Subcutaneous abdominal adipose tissue (tissue), 5 donors: ENCODE results near the gene POU6F2.

Experiments
- H3K27ac ChIP-seq: one replicate; pipeline ENCODE4 v1.7.0; 2013; ENCODE audit warnings: low read depth, mild to moderate bottlenecking, inconsistent platforms, low read length, moderate library complexity
- H3K27me3 ChIP-seq, 5 donors: one replicate each; pipeline ENCODE4 v1.7.0; 2013; ENCODE audit warnings: low read length in 5 of 5, inconsistent platforms in 1 of 5; ENCODE audit not compliant: control insufficient read depth in 5 of 5, insufficient read depth in 4 of 5
- H3K36me3 ChIP-seq, 5 donors: one replicate each; pipeline ENCODE4 v1.7.0; 2013; ENCODE audit warnings: low read length in 5 of 5; ENCODE audit not compliant: control insufficient read depth in 5 of 5, insufficient read depth in 5 of 5
- H3K4me1 ChIP-seq, 5 donors: one replicate each; pipeline ENCODE4 v1.7.0; 2013; ENCODE audit warnings: low read length in 5 of 5, mild to moderate bottlenecking in 3 of 5, moderate library complexity in 1 of 5; ENCODE audit not compliant: control insufficient read depth in 5 of 5, insufficient read depth in 5 of 5
- H3K4me3 ChIP-seq, 5 donors: one replicate each; pipeline ENCODE4 v1.7.0; 2013; ENCODE audit warnings: low read length in 5 of 5, low read depth in 1 of 5
- H3K9ac ChIP-seq, 5 donors: one replicate each; pipeline ENCODE4 v1.7.0; 2013; ENCODE audit warnings: low read length in 5 of 5, mild to moderate bottlenecking in 4 of 5, moderate library complexity in 3 of 5
- H3K9me3 ChIP-seq, 5 donors: one replicate each; pipeline ENCODE4 v1.7.0; 2013; ENCODE audit warnings: low read length in 5 of 5; ENCODE audit not compliant: control insufficient read depth in 5 of 5
- donor health status: healthy.
- donor health status: healthy.
- donor health status: healthy.
- donor health status: healthy.
- donor health status: healthy.

POU6F2 gene

GRCh38 chr7:39017369-39017915 lies 39.7 kb downstream of the POU6F2 start:
- Histone ChIP-seq H3K4me1 (no peaks in the 10 kb centered on the region), H3K9me3 (peaks cover 0 to 1% (median 0%) of the 10 kb centered on the region in 5 donors), H3K27ac (no peak overlapping the region), H3K9ac (no peak overlapping the region), H3K36me3 (no peaks in the 10 kb centered on the region), H3K4me3 (no peak overlapping the region), H3K27me3 (no peaks in the 10 kb centered on the region)

- no peaks in the 10 kb centered on the region for H3K36me3 ChIP-seq
- H3K27ac ChIP-seq, result no peak overlapping the region
- no peak overlapping the region for H3K4me3 ChIP-seq
- peaks cover 0 to 5% (median 4%) of the 10 kb centered on the region in 5 donors for H3K9me3 ChIP-seq
- H3K27me3 ChIP-seq, result no peaks in the 10 kb centered on the region
- H3K4me1 ChIP-seq, result no peaks in the 10 kb centered on the region
- no peak overlapping the region for H3K9ac ChIP-seq
These were observed 45.1 kb downstream of the POU6F2 start for GRCh38 chr7:39022796-39023195.

DNA sequence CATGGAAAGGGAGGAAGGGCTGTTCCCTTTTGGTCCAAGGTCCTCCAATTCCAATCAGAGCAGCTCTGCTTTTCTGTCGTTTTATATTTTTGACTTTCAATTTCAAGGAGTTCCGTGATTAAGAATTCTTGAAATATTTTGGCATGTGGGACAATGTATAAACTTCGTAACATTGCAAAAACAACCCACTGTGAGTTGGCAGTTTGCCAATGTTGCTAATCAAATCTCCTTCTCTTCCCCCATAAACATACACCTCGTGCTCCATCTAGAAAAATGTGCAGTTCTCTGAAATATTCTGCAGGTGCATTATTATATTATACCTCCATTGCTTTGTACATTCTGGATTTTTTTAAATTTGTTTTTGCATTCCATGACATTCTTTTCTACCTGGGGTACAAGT lies 49.8 kb downstream of the POU6F2 start:
- H3K4me3 ChIP-seq, result no peak overlapping the region
- no peak overlapping the region for H3K9ac ChIP-seq
- no peaks in the 10 kb centered on the region for H3K4me1 ChIP-seq
- H3K27ac ChIP-seq, result no peak overlapping the region
- H3K27me3 ChIP-seq, result no peaks in the 10 kb centered on the region
- no peaks in the 10 kb centered on the region for H3K36me3 ChIP-seq
- peaks cover 0 to 5% (median 3%) of the 10 kb centered on the region in 5 donors for H3K9me3 ChIP-seq

GRCh38 chr7:39033885-39034624 lies 56.3 kb downstream of the POU6F2 start:
- Histone ChIP-seq H3K4me3 (no peak overlapping the region), H3K9ac (no peak overlapping the region), H3K36me3 (no peaks in the 10 kb centered on the region), H3K27me3 (no peaks in the 10 kb centered on the region), H3K27ac (no peak overlapping the region), H3K9me3 (no peaks in the 10 kb centered on the region), H3K4me1 (no peaks in the 10 kb centered on the region)

GRCh38 chr7:39035156-39035555 lies 57.4 kb downstream of the POU6F2 start:
- H3K4me3 ChIP-seq, result no peak overlapping the region
- no peaks in the 10 kb centered on the region for H3K27me3 ChIP-seq
- H3K9me3 ChIP-seq, result no peaks in the 10 kb centered on the region
- no peak overlapping the region for H3K27ac ChIP-seq
- H3K4me1 ChIP-seq, result no peaks in the 10 kb centered on the region
- H3K9ac ChIP-seq, result no peak overlapping the region
- H3K36me3 ChIP-seq, result no peaks in the 10 kb centered on the region

DNA sequence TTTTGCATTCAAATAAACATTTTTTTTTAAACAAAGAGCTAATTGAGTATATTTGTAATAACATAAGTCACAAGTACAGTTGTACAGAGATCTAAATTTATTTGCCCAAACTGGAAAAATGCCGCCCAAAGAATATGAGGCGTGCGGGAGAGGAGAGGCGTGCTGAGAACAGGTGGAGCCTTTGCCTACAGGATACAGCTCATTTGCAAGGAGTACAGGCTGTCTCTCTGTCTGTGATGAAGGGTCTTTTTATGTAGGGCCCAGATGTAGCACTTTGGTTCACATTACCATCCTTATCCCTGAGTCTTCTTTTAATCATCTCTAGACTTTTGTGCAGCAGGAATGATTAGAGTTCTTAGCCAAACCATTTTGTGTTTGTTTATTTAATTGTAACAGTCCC lies 58.2 kb downstream of the POU6F2 start:
- H3K4me3 ChIP-seq, result no peak overlapping the region
- H3K9me3 ChIP-seq, result no peaks in the 10 kb centered on the region
- H3K36me3 ChIP-seq, result no peaks in the 10 kb centered on the region
- H3K4me1 ChIP-seq, result no peaks in the 10 kb centered on the region
- H3K27ac ChIP-seq, result no peak overlapping the region
- no peak overlapping the region for H3K9ac ChIP-seq
- no peaks in the 10 kb centered on the region for H3K27me3 ChIP-seq

DNA sequence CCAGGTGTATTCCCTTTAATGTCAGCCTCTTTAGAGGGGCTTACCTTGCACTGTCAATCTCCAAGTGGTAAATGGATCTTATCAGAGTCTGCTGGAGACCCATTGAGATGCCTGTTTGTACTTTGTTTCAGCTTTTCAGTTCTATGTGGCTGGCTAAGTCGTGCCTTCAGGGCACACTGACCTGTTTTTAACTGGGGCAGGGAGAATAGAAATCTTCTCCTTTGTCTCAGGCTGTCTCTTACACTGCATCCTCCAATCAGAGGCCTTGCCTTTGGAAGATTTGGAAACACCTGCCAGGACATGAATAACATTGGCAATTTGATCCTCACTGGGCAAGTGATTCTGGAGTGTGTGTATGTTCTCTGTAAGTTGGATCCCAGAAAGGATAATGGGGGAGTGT lies 65.0 kb downstream of the POU6F2 start:
- Histone ChIP-seq H3K4me1 (no peaks in the 10 kb centered on the region), H3K36me3 (no peaks in the 10 kb centered on the region), H3K9ac (no peak overlapping the region), H3K27me3 (no peaks in the 10 kb centered on the region), H3K27ac (no peak overlapping the region), H3K9me3 (no peaks in the 10 kb centered on the region), H3K4me3 (no peak overlapping the region)

DNA sequence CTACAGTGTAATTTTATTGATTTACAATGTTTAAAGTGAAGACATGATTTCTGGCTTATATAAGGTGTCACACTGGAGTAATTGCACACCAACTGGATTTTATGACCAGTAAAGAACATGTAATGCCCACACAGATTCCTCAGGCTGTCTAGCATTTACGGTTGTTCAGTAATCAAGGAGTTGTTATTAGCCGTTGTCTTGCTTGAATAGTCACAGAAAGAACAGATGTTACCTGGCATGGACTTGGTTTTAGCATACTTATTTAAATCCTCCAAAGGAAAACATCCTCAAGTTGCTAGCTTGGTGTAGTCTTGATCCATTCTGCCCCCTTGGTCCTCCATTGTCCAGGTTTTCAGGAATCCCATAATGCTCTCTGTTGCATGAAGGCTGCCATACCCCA lies 65.8 kb downstream of the POU6F2 start:
- H3K4me3 ChIP-seq, result no peak overlapping the region
- H3K27me3 ChIP-seq, result no peaks in the 10 kb centered on the region
- no peak overlapping the region for H3K27ac ChIP-seq
- H3K4me1 ChIP-seq, result no peaks in the 10 kb centered on the region
- H3K36me3 ChIP-seq, result no peaks in the 10 kb centered on the region
- no peak overlapping the region for H3K9ac ChIP-seq
- H3K9me3 ChIP-seq, result no peaks in the 10 kb centered on the region

DNA sequence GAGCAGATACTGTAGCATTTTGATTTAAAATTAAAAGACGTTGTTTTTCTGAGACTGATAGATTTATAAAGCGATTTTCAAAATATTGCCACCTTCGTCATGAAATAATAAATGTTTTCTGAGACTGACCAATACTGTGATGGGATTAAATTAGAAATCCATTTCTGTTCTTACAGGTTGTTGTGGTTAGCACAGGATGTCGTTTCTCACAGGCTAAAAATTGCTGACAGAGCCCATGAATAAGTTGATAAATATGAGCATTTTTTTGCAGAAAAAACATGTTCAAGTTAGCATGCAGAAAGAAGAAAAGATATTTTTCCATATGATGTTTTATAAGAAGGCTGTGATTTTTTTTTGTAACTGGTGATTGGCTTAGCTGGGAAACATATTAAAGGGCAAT lies 66.8 kb downstream of the POU6F2 start:
- Histone ChIP-seq H3K9ac (no peak overlapping the region), H3K36me3 (no peaks in the 10 kb centered on the region), H3K4me1 (no peaks in the 10 kb centered on the region), H3K4me3 (no peak overlapping the region), H3K27ac (no peak overlapping the region), H3K27me3 (no peaks in the 10 kb centered on the region), H3K9me3 (no peaks in the 10 kb centered on the region)

- H3K27me3 ChIP-seq, result no peaks in the 10 kb centered on the region
- H3K9me3 ChIP-seq, result no peaks in the 10 kb centered on the region
- no peak overlapping the region for H3K27ac ChIP-seq
- no peaks in the 10 kb centered on the region for H3K36me3 ChIP-seq
- no peaks in the 10 kb centered on the region for H3K4me1 ChIP-seq
- H3K4me3 ChIP-seq, result no peak overlapping the region
- no peak overlapping the region for H3K9ac ChIP-seq
These were observed 67.5 kb downstream of the POU6F2 start for GRCh38 chr7:39045231-39045630.
